Naive B cell (primary cell): ENCODE measurements around the gene MAP3K2. TPM values are rescaled to one million over a fixed set of nuclear protein-coding genes. Genes with fewer than 3 reads are reported as not detected.

Experiments
- ATAC-seq, 2 donors: fragments of 150-1000 bp; cut with Tn5 transposase; 2 replicates each; pipeline ENCODE4 v1.10.0; 2021; ENCODE audit warnings: low read depth in 2 of 2, mild to moderate bottlenecking in 2 of 2, moderate library complexity in 2 of 2
- DNase-seq: peaks from one replicate; pipeline ENCODE4 v3.0.0; 2022
- H3K27ac Mint-ChIP-seq, 6 donors: one replicate each; pipeline ENCODE4 v1.8.0; 2020 to 2022; ENCODE audit warnings: mild to moderate bottlenecking in 6 of 6, mixed read lengths in 6 of 6, moderate library complexity in 5 of 6, inconsistent platforms in 2 of 6
- H3K27me3 Mint-ChIP-seq, 3 donors: one replicate each; pipeline ENCODE4 v1.8.0; 2021 to 2022; ENCODE audit warnings: mixed read lengths in 3 of 3, mild to moderate bottlenecking in 1 of 3
- H3K36me3 Mint-ChIP-seq, 2 donors: one replicate each; pipeline ENCODE4 v1.8.0; 2020 to 2022; ENCODE audit warnings: mixed read lengths in 2 of 2, inconsistent platforms in 1 of 2, mild to moderate bottlenecking in 1 of 2
- H3K4me1 Mint-ChIP-seq, 3 donors: one replicate each; pipeline ENCODE4 v1.8.0; 2020 to 2022; ENCODE audit warnings: mixed read lengths in 3 of 3, inconsistent platforms in 1 of 3, mild to moderate bottlenecking in 1 of 3, moderate library complexity in 1 of 3
- H3K4me3 Mint-ChIP-seq, 8 donors: one replicate each; pipeline ENCODE4 v1.8.0; 2020 to 2022; ENCODE audit warnings: mild to moderate bottlenecking in 8 of 8, mixed read lengths in 8 of 8, moderate library complexity in 8 of 8, inconsistent platforms in 2 of 8
- H3K9me3 Mint-ChIP-seq, 7 donors: one replicate each; pipeline ENCODE4 v1.8.0; 2020 to 2022; ENCODE audit warnings: mixed read lengths in 7 of 7, mild to moderate bottlenecking in 5 of 7, inconsistent platforms in 2 of 7, moderate library complexity in 1 of 7
- polyA plus RNA-seq, 6 donors: library from polyadenylated mRNA; unstranded; fragments of 300-500 nt; fragmentation: Illumina TruSeq; gene quantifications; one replicate each; pipeline ENCODE4 v1.2.3, GENCODE V29; 2021; ENCODE audit warnings: low read depth in 6 of 6

Gene MAP3K2
- polyA plus RNA-seq, 6 donors from 2014 or later: 67.2 to 101 (median 73.2) TPM

GRCh38 chr2:127408807-127409099 is 21.0 kb upstream of the MAP3K2 start:
- Mint-ChIP-seq H3K27me3 (no peaks in the 10 kb centered on the region), H3K9me3 (peaks cover 0 to 1% (median 0%) of the 10 kb centered on the region in 7 donors), H3K4me3 (peak overlapping the region in 7 of 8 donors; percentile 67 to 88 (median 73)), H3K36me3 (peaks cover 0 to 5% of the 10 kb centered on the region in 2 donors), H3K4me1 (peaks cover 39 to 53% (median 50%) of the 10 kb centered on the region in 3 donors), H3K27ac (peak overlapping the region in 1 of 6 donors; percentile 80)
- ATAC-seq (no peak), DNase-seq (no peak)

GRCh38 chr2:127408004-127408806 is 20.4 kb upstream of the MAP3K2 start:
- Mint-ChIP-seq H3K4me3 (peak overlapping the region; percentile 72 to 93 (median 78)), H3K27me3 (no peaks in the 10 kb centered on the region), H3K4me1 (peaks cover 34 to 47% (median 47%) of the 10 kb centered on the region in 3 donors), H3K36me3 (peaks cover 0 to 5% of the 10 kb centered on the region in 2 donors), H3K27ac (peak overlapping the region in 1 of 6 donors; percentile 80), H3K9me3 (peaks cover 0 to 1% (median 0%) of the 10 kb centered on the region in 7 donors)
- DNase-seq (peak; percentile 68), ATAC-seq (peak; percentile 84 to 85)

GRCh38 chr2:127407661-127408003 is 19.9 kb upstream of the MAP3K2 start:
- H3K27ac Mint-ChIP-seq: peak overlapping the region in 3 of 6 donors; percentile 69 to 86 (median 83)
- peak; percentile 11 to 20 for ATAC-seq
- DNase-seq: no peak
- peaks cover 34 to 43% (median 41%) of the 10 kb centered on the region in 3 donors for H3K4me1 Mint-ChIP-seq
- H3K4me3 Mint-ChIP-seq: peak overlapping the region; percentile 68 to 93 (median 78)
- no peaks in the 10 kb centered on the region for H3K9me3 Mint-ChIP-seq
- H3K36me3 Mint-ChIP-seq: peaks cover 0 to under 1% of the 10 kb centered on the region in 2 donors
- no peaks in the 10 kb centered on the region for H3K27me3 Mint-ChIP-seq

- no peak for DNase-seq
- H3K27ac Mint-ChIP-seq: peak overlapping the region in 1 of 6 donors; percentile 86
- ATAC-seq: no peak
- peaks cover 35 to 38% (median 36%) of the 10 kb centered on the region in 3 donors for H3K4me1 Mint-ChIP-seq
- no peaks in the 10 kb centered on the region for H3K36me3 Mint-ChIP-seq
- no peaks in the 10 kb centered on the region for H3K9me3 Mint-ChIP-seq
- H3K27me3 Mint-ChIP-seq: no peaks in the 10 kb centered on the region
- H3K4me3 Mint-ChIP-seq: peak overlapping the region; percentile 68 to 93 (median 78)
Observed at GRCh38 chr2:127407091-127407490, 19.3 kb upstream of the MAP3K2 start.

- Mint-ChIP-seq H3K27me3 (no peaks in the 10 kb centered on the region), H3K4me3 (peak overlapping the region in 7 of 8 donors; percentile 16 to 93 (median 58)), H3K27ac (peak overlapping the region in 1 of 6 donors; percentile 15), H3K4me1 (peaks cover 29 to 32% (median 31%) of the 10 kb centered on the region in 3 donors), H3K36me3 (no peaks in the 10 kb centered on the region), H3K9me3 (no peaks in the 10 kb centered on the region)
- DNase-seq (no peak), ATAC-seq (no peak)
Observed at GRCh38 chr2:127406454-127406853, 18.7 kb upstream of the MAP3K2 start.

GRCh38 chr2:127405255-127405610 is 17.5 kb upstream of the MAP3K2 start:
- Mint-ChIP-seq H3K9me3 (no peaks in the 10 kb centered on the region), H3K4me3 (peak overlapping the region in 1 of 8 donors; percentile 62), H3K27me3 (no peaks in the 10 kb centered on the region), H3K4me1 (peaks cover 20 to 26% (median 20%) of the 10 kb centered on the region in 3 donors), H3K36me3 (no peaks in the 10 kb centered on the region), H3K27ac (no peak overlapping the region)
- ATAC-seq (no peak), DNase-seq (no peak)

GRCh38 chr2:127404466-127405254 is 16.9 kb upstream of the MAP3K2 start:
- H3K27ac Mint-ChIP-seq: peak overlapping the region in 1 of 6 donors; percentile 45
- no peaks in the 10 kb centered on the region for H3K36me3 Mint-ChIP-seq
- peak; percentile 40 to 50 for ATAC-seq
- no peaks in the 10 kb centered on the region for H3K27me3 Mint-ChIP-seq
- H3K9me3 Mint-ChIP-seq: no peaks in the 10 kb centered on the region
- peaks cover 20 to 23% (median 23%) of the 10 kb centered on the region in 3 donors for H3K4me1 Mint-ChIP-seq
- peak; percentile 28 for DNase-seq
- H3K4me3 Mint-ChIP-seq: peak overlapping the region in 2 of 8 donors; percentile 62 to 85

GRCh38 chr2:127403460-127403859 is 15.7 kb upstream of the MAP3K2 start:
- Mint-ChIP-seq H3K4me1 (peaks cover 20 to 23% (median 23%) of the 10 kb centered on the region in 3 donors), H3K27ac (peak overlapping the region in 2 of 6 donors; percentile 8 to 76), H3K4me3 (no peak overlapping the region), H3K27me3 (no peaks in the 10 kb centered on the region), H3K36me3 (no peaks in the 10 kb centered on the region), H3K9me3 (no peaks in the 10 kb centered on the region)
- DNase-seq (no peak), ATAC-seq (no peak)

- Mint-ChIP-seq H3K27me3 (no peaks in the 10 kb centered on the region), H3K36me3 (no peaks in the 10 kb centered on the region), H3K4me1 (peaks cover 20 to 25% (median 20%) of the 10 kb centered on the region in 3 donors), H3K4me3 (no peak overlapping the region), H3K9me3 (no peaks in the 10 kb centered on the region), H3K27ac (peak overlapping the region in 1 of 6 donors; percentile 27)
- DNase-seq: no peak
- ATAC-seq: no peak
Observed at GRCh38 chr2:127401757-127402695, 14.3 kb upstream of the MAP3K2 start.

- H3K36me3 Mint-ChIP-seq: peaks cover 0 to 4% of the 10 kb centered on the region in 2 donors
- ATAC-seq (no peak), DNase-seq (no peak)
- peaks cover 19 to 25% (median 20%) of the 10 kb centered on the region in 3 donors for H3K4me1 Mint-ChIP-seq
- no peak overlapping the region for H3K27ac Mint-ChIP-seq
- no peaks in the 10 kb centered on the region for H3K9me3 Mint-ChIP-seq
- peaks cover 0 to 5% (median 0%) of the 10 kb centered on the region in 3 donors for H3K27me3 Mint-ChIP-seq
- H3K4me3 Mint-ChIP-seq: no peak overlapping the region
Observed at GRCh38 chr2:127400897-127401756, 13.4 kb upstream of the MAP3K2 start.

- ATAC-seq (no peak), DNase-seq (no peak)
- Mint-ChIP-seq H3K27me3 (peaks cover 0 to 5% (median 0%) of the 10 kb centered on the region in 3 donors), H3K27ac (peak overlapping the region in 2 of 6 donors; percentile 9 to 81), H3K9me3 (no peaks in the 10 kb centered on the region), H3K4me1 (peaks cover 19 to 25% (median 20%) of the 10 kb centered on the region in 3 donors), H3K36me3 (peaks cover 0 to 4% of the 10 kb centered on the region in 2 donors), H3K4me3 (no peak overlapping the region)
Observed at GRCh38 chr2:127400533-127400896, 12.7 kb upstream of the MAP3K2 start.

- H3K27me3 Mint-ChIP-seq: peaks cover 0 to 5% (median 0%) of the 10 kb centered on the region in 3 donors
- no peak overlapping the region for H3K4me3 Mint-ChIP-seq
- H3K27ac Mint-ChIP-seq: peak overlapping the region in 2 of 6 donors; percentile 39 to 69
- ATAC-seq (no peak), DNase-seq (no peak)
- peaks cover 0 to 2% (median 0%) of the 10 kb centered on the region in 7 donors for H3K9me3 Mint-ChIP-seq
- peaks cover 5 to 8% (median 7%) of the 10 kb centered on the region in 3 donors for H3K4me1 Mint-ChIP-seq
- H3K36me3 Mint-ChIP-seq: peaks cover 9 to 10% of the 10 kb centered on the region in 2 donors
Observed at GRCh38 chr2:127398239-127398590, 10.4 kb upstream of the MAP3K2 start.
